GM12878 (cell line): Measurements from ENCODE around the gene NT5E. TPM values are rescaled to one million over a fixed set of nuclear protein-coding genes. Genes with fewer than 3 reads are reported as not detected.
A peak's percentile ranks its signal among the peaks of the same experiment; 100 is the strongest.

Experiments
- ATAC-seq: fragments of 200-7000 bp; cut with Tn5 transposase; 3 replicates; pipeline ENCODE4 v1.9.1; 2020; ENCODE audit warnings: mild to moderate bottlenecking, moderate library complexity
- BruUV-seq: library from RNA; stranded (reverse); fragments of 400-500 nt; replicated peaks from 2 replicates; lab custom pipeline; 2021; lab: Mats Ljungman, UMichigan
- CTCF ChIA-PET: fragments of 300-600 bp; sonication (Branson Sonifier 250); formaldehyde crosslinking; extraction: SDS; loops from one replicate; lab custom pipeline; 2021; ENCODE audit warnings: inconsistent platforms; lab: Yijun Ruan, JAX
- POLR2A ChIA-PET: fragments of 350-600 bp; formaldehyde crosslinking; extraction: SDS; loops from one replicate; lab custom pipeline; 2021; ENCODE audit warnings: inconsistent platforms; lab: Charles Lee
- RAD21 ChIA-PET: fragments of 300-600 bp; sonication (Branson Sonifier 250); formaldehyde crosslinking; loops from one replicate; lab custom pipeline; 2023; ENCODE audit warnings: antibody characterized with exemption; ENCODE audit not compliant: unreplicated experiment; lab: Charles Lee
- SMC1A ChIA-PET: fragments of 300-600 bp; sonication (Branson Sonifier 250); formaldehyde crosslinking; loops from one replicate; lab custom pipeline; 2023; ENCODE audit not compliant: unreplicated experiment, uncharacterized antibody; lab: Charles Lee
- DNase-seq: peaks from one replicate; pipeline ENCODE4 v3.0.0-alpha.2; 2011; ENCODE audit warnings: low read depth, low spot score
- FAIRE-seq: peaks from 3 replicates; lab custom pipeline; 2011; peaks lifted over from hg19 to GRCh38; lab: Jason Lieb, UNC
- H2AFZ ChIP-seq: 2 replicates; pipeline ENCODE4 v1.6.0; 2011; ENCODE audit warnings: low read depth, low read length, control low read depth; ENCODE audit not compliant: control insufficient read depth
- H3K27ac ChIP-seq: 2 replicates; pipeline ENCODE4 v1.5.1; 2011; ENCODE audit warnings: control low read depth; ENCODE audit not compliant: control insufficient read depth, insufficient read depth
- H3K27me3 ChIP-seq, 2 experiments: replicated peaks in 1 of 2; 2 replicates each; pipeline versions ENCODE4 v1.6.0 to v1.6.1; 2011; ENCODE audit warnings: low read length in 1 of 2; ENCODE audit not compliant: control insufficient read depth in 2 of 2, insufficient read depth in 2 of 2
- H3K36me3 ChIP-seq, 2 experiments: 2 replicates each; pipeline ENCODE4 v1.5.1; 2011; ENCODE audit warnings: low read length in 1 of 2; ENCODE audit not compliant: control insufficient read depth in 2 of 2, insufficient read depth in 2 of 2
- H3K4me1 ChIP-seq: 2 replicates; pipeline ENCODE4 v1.6.1; 2011; ENCODE audit warnings: mild to moderate bottlenecking, low read length, moderate library complexity, mixed read lengths; ENCODE audit not compliant: control insufficient read depth, insufficient read depth
- H3K4me2 ChIP-seq: 2 replicates; pipeline ENCODE4 v1.6.0; 2011; ENCODE audit warnings: control low read depth; ENCODE audit not compliant: control insufficient read depth, insufficient read depth
- H3K4me3 ChIP-seq: fragments of 200-600 bp; sonication (generic); 2 replicates; pipeline ENCODE4 v1.5.1; 2016
- H3K79me2 ChIP-seq: 2 replicates; pipeline ENCODE4 v1.6.0; 2011; ENCODE audit warnings: low read length; ENCODE audit not compliant: control insufficient read depth, insufficient read depth
- H3K9ac ChIP-seq: 2 replicates; pipeline ENCODE4 v1.8.0; 2011; ENCODE audit warnings: low read length, control low read depth, mixed read lengths; ENCODE audit not compliant: control insufficient read depth, insufficient read depth
- H3K9me3 ChIP-seq: replicated peaks from 3 replicates; pipeline ENCODE4 v1.5.1; 2011; ENCODE audit warnings: mild to moderate bottlenecking, low read length; ENCODE audit not compliant: control insufficient read depth, insufficient read depth
- H4K20me1 ChIP-seq: 2 replicates; pipeline ENCODE4 v1.6.0; 2011; ENCODE audit not compliant: control insufficient read depth, insufficient read depth
- CHD2 ChIP-seq: IDR thresholded peaks from 2 replicates; pipeline ENCODE4 v1.6.1; 2011; ENCODE audit warnings: low read depth, low read length, improper control_type of control experiment, borderline replicate concordance
- CREM ChIP-seq: IDR thresholded peaks from 2 replicates; pipeline ENCODE4 v1.6.1; 2014; ENCODE audit warnings: antibody characterized with exemption, low read depth
- DPF2 ChIP-seq: fragments of 450-650 bp; IDR thresholded peaks from 2 replicates; pipeline ENCODE4 v1.6.1; 2017; ENCODE audit warnings: mild to moderate bottlenecking
- E2F4 ChIP-seq: IDR thresholded peaks from 2 replicates; pipeline ENCODE4 v1.6.1; 2012; ENCODE audit warnings: low read depth, low read length, improper control_type of control experiment
- EP300 ChIP-seq, 2 experiments: fragments of 150-350 bp in 1 of 2; IDR thresholded peaks; 2 replicates each; pipeline ENCODE4 v1.6.1; 2011 to 2012; ENCODE audit warnings: low read depth in 2 of 2, low read length in 2 of 2, borderline replicate concordance in 1 of 2, improper control_type of control experiment in 1 of 2, inconsistent platforms in 1 of 2; ENCODE audit not compliant: control insufficient read depth in 1 of 2
- HCFC1 ChIP-seq: fragments of 150-350 bp; IDR thresholded peaks from 2 replicates; pipeline ENCODE4 v1.6.1; 2014; ENCODE audit warnings: low read length
- IKZF1 ChIP-seq: fragments of 450-650 bp; conservative IDR thresholded peaks from 2 replicates; pipeline ENCODE4 v1.6.1; 2017; ENCODE audit warnings: antibody characterized with exemption, mild to moderate bottlenecking
- MTA2 ChIP-seq: fragments of 450-650 bp; IDR thresholded peaks from 2 replicates; pipeline ENCODE4 v1.6.1; 2016; ENCODE audit warnings: low read depth, mild to moderate bottlenecking, moderate library complexity
- NR2C1 ChIP-seq: fragments of 450-650 bp; IDR thresholded peaks from 2 replicates; pipeline ENCODE4 v1.6.1; 2017; ENCODE audit warnings: antibody characterized with exemption, mild to moderate bottlenecking, moderate library complexity
- NR2F1 ChIP-seq: fragments of 450-650 bp; conservative IDR thresholded peaks from 2 replicates; pipeline ENCODE4 v1.6.1; 2017; ENCODE audit warnings: mild to moderate bottlenecking
- POLR2A ChIP-seq: IDR thresholded peaks from 2 replicates; pipeline ENCODE4 v1.6.1; 2011; ENCODE audit warnings: low read depth, mild to moderate bottlenecking, low read length
- RELA ChIP-seq: fragments of 450-650 bp; IDR thresholded peaks from 2 replicates; pipeline ENCODE4 v1.8.0; 2014; ENCODE audit warnings: borderline replicate concordance; ENCODE audit not compliant: partially characterized antibody
- ZNF217 ChIP-seq: fragments of 450-650 bp; IDR thresholded peaks from 2 replicates; pipeline ENCODE4 v1.6.1; 2017; ENCODE audit warnings: antibody characterized with exemption, mild to moderate bottlenecking
- WGBS: methylation state at CpG from one replicate; pipeline ENCODE4 v1.1.6; 2016; ENCODE audit warnings: low lambda C conversion rate; ENCODE audit not compliant: insufficient replicate concordance, insufficient coverage; ENCODE audit errors: missing lambda C conversion rate; 5-methylcytosine and 5-hydroxymethylcytosine counted together
- in situ Hi-C: fragments of 300-500 bp; cut with MboI; formaldehyde crosslinking; loops from 9 replicates; pipeline ENCODE4 v1.14.3; 2018; ENCODE audit warnings: mixed read lengths
- intact Hi-C: fragments of 100-400 bp; cut with micrococcal nuclease; formaldehyde crosslinking; loops from one replicate; pipeline ENCODE4 v1.14.2; 2022; ENCODE audit not compliant: unreplicated experiment
- polyA plus RNA-seq, 11 experiments: library from polyadenylated mRNA; depleted of rRNA in 4 of 11; unstranded in 6 of 11; stranded (reverse) in 5 of 11; fragments of >200 nt; fragmentation: Nextera tagmentation in 4 of 11; fragmentation: Illumina TruSeq in 1 of 11; extraction: Ambion mirVana in 4 of 11; extraction: Trizol in 1 of 11; gene quantifications; 1 replicate in 1 of 11; 2 replicates in 10 of 11; pipeline versions ENCODE4 v1.2.1 to v1.2.3, GENCODE V29; 2011 to 2016; ENCODE audit warnings: inconsistent platforms in 2 of 11, missing spikeins in 2 of 11, low read depth in 1 of 11
- total RNA-seq, 4 experiments: library from RNA; depleted of rRNA in 3 of 4; stranded (reverse); fragments of >200 nt in 3 of 4; fragmentation: Illumina TruSeq in 1 of 4; extraction: Trizol in 1 of 4; gene quantifications; 2 replicates each; pipeline versions ENCODE4 v1.2.1 to v1.2.3, GENCODE V29; 2013 to 2021
- TF ChIP-seq, protein P1 (sequence below): IDR thresholded peaks from 2 replicates; pipeline ENCODE4 v1.6.1; 2012; ENCODE audit warnings: low read depth, low read length, improper control_type of control experiment
- TF ChIP-seq, protein P2 (sequence below): fragments of 450-650 bp; IDR thresholded peaks from 2 replicates; pipeline ENCODE4 v1.6.1; 2017; ENCODE audit warnings: low read depth, mild to moderate bottlenecking, moderate library complexity

NT5E gene
- total and polyA plus RNA-seq, 10 of the 15 experiments (the other 5 are each of a cell fraction or from before 2014, with no cell fraction given), result 1.9 to 9.7 (median 7.3) TPM

GRCh38 chr6:85422996-85423395 is 26.9 kb upstream of the NT5E start:
- no peaks in the 10 kb centered on the region for H4K20me1 ChIP-seq
- CTCF ChIA-PET, result interaction anchor here (1.1 to 4.1 kb wide), 4 partner anchors 9 to 61 kb away, joined by 3 to 17 read pairs (median 4); no protein-coding TSS in a partner anchor
- no peaks in the 10 kb centered on the region for H3K79me2 ChIP-seq
- intact Hi-C loops (no loop called here), in situ Hi-C loops (no loop called here)
- H3K9me3 ChIP-seq, result peaks cover 3% of the 10 kb centered on the region
- no peak for DNase-seq
- H3K36me3 ChIP-seq, result no peaks in the 10 kb centered on the region
- FAIRE-seq, result no peak
- H3K9ac ChIP-seq, result no peak overlapping the region
- H2AFZ ChIP-seq, result no peak overlapping the region
- POLR2A ChIA-PET, result interaction anchor here (4.7 kb wide), 1 partner anchor 27 kb away, joined by 27 read pairs; the partner anchor contains the start of gene NT5E
- H3K4me3 ChIP-seq, result no peak overlapping the region
- no TSS peak for BruUV-seq
- no peak overlapping the region for H3K27ac ChIP-seq
- WGBS, result 61% methylated on average over 4 of the region's 5 CpGs
- TF ChIP-seq DPF2 (no peak), NR2C1 (no peak), E2F4 (no peak)
- RAD21 ChIA-PET, result interaction anchor here (1.6 to 4.4 kb wide), 2 partner anchors 9 to 20 kb away, joined by 3 to 34 read pairs; no protein-coding TSS in a partner anchor
- H3K4me1 ChIP-seq, result peaks cover 9% of the 10 kb centered on the region
- no peak overlapping the region for H3K4me2 ChIP-seq
- SMC1A ChIA-PET, result interaction anchor here (0.9 to 2.2 kb wide), 8 partner anchors 9 to 69 kb away, joined by 3 to 8 read pairs (median 4); partner anchors contain the start of gene NT5E
- no peaks in the 10 kb centered on the region for H3K27me3 ChIP-seq
- no peak for ATAC-seq

- ChIA-PET CTCF (no interaction called here), POLR2A (interaction anchor here (0.6 kb wide), 1 partner anchor 53 kb away, joined by 3 read pairs; no protein-coding TSS in a partner anchor), SMC1A (interaction anchor here (1.9 kb wide), 1 partner anchor 26 kb away, joined by 6 read pairs; no protein-coding TSS in a partner anchor), RAD21 (interaction anchor here (0.8 to 1.5 kb wide), 3 partner anchors 10 to 27 kb away, joined by 3 read pairs; no protein-coding TSS in a partner anchor)
- FAIRE-seq, result no peak
- intact Hi-C loops, result no loop called here
- TF ChIP-seq, protein P1, sequence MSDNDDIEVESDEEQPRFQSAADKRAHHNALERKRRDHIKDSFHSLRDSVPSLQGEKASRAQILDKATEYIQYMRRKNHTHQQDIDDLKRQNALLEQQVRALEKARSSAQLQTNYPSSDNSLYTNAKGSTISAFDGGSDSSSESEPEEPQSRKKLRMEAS, result no peak
- TF ChIP-seq IKZF1 (peak; percentile 47; the same call in 1 of the 2 replicates), EP300 (IDR thresholded peaks at IDR 0.05; ENCODE audit: borderline replicate concordance in 1 of 2, control insufficient read depth in 1 of 2, low read depth in 2 of 2, low read length in 2 of 2) (peak; percentile 22 to 25; a peak in 1 of 4 replicates), RELA (peak; percentile 19), POLR2A (no peak), CHD2 (0 out of 2 replicates have a peak, but pooled peaks have one; percentile 14), CREM (no peak), MTA2 (peak; percentile 61), NR2F1 (peak; percentile 60), ZNF217 (0 out of 2 replicates have a peak, but pooled peaks have one; percentile 50), HCFC1 (no peak)
- TF ChIP-seq, protein P2, sequence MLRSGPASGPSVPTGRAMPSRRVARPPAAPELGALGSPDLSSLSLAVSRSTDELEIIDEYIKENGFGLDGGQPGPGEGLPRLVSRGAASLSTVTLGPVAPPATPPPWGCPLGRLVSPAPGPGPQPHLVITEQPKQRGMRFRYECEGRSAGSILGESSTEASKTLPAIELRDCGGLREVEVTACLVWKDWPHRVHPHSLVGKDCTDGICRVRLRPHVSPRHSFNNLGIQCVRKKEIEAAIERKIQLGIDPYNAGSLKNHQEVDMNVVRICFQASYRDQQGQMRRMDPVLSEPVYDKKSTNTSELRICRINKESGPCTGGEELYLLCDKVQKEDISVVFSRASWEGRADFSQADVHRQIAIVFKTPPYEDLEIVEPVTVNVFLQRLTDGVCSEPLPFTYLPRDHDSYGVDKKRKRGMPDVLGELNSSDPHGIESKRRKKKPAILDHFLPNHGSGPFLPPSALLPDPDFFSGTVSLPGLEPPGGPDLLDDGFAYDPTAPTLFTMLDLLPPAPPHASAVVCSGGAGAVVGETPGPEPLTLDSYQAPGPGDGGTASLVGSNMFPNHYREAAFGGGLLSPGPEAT, result 0 out of 2 replicates have a peak, but pooled peaks have one; percentile 51
- no peaks in the 10 kb centered on the region for H3K27me3 ChIP-seq
- DNase-seq, result no peak
- H3K4me2 ChIP-seq, result no peak overlapping the region
- no peak overlapping the region for H2AFZ ChIP-seq
- H4K20me1 ChIP-seq, result no peaks in the 10 kb centered on the region
- H3K27ac ChIP-seq, result no peak overlapping the region; the same call in 1 of the 2 replicates
- no TSS peak for BruUV-seq
- H3K79me2 ChIP-seq, result no peaks in the 10 kb centered on the region
- H3K36me3 ChIP-seq, result no peaks in the 10 kb centered on the region
- H3K4me1 ChIP-seq, result no peaks in the 10 kb centered on the region
- ATAC-seq, result peak; percentile 73
- H3K9me3 ChIP-seq, result peaks cover 3% of the 10 kb centered on the region
- in situ Hi-C loops, result no loop called here
- no peak overlapping the region for H3K4me3 ChIP-seq
- WGBS, result 0% methylated on average over 2 of the region's 2 CpGs
- H3K9ac ChIP-seq, result no peak overlapping the region
Measured at GRCh38 chr6:85424981-85425380, 24.9 kb upstream of the NT5E start.
